Activated CD8-positive, alpha-beta memory T cell treated with anti-CD3 and anti-CD28 coated beads, Interleukin-2, amount 50 U/mL, for 1 hour (primary cell): Measurements from ENCODE around the gene SNX24.

ENCODE experiments used
- DNase-seq: peaks from one replicate; pipeline ENCODE4 v3.0.0-alpha.2; 2020; ENCODE audit errors: extremely low read depth

The SNX24 gene

DNA sequence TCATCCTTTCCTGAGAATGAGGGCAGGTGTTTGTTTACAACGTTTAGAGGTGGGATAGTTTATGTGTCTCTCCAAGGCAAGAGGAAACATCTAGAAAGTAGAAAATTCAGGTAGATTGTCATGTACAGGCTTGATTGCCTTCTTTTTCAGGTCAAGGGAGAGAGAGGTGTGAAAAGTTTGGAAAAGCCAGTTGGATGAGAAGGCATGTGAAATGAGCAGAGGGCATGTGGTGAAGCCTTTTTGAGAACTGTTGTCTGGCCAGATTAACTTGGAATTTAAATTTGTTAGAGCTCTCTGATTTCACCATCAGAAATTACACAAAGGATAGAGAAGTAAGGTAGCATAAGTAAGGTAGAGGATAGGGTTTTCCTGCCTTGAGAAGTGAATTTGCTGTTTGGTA lies 74.6 kb downstream of the SNX24 start:
- DNase-seq: no peak

DNA sequence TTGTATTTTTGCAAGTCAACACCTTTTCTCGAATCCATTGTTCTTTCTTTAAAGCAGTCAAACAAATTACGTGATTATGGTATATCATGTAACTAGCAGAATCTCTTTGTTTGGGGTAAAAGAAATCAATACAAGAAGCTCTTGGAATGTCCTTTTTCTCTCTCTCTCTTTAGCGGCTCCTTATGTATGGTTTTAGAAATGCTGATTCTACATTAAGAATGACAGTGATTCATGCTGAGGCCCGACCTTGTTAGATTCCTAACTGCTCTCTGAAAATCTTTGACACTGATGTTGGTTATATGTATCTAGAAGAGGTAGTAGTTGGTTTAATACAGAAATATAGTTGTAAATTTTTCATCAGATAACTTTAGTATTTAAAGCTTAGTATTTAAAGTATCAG lies 76.4 kb downstream of the SNX24 start:
- DNase-seq: no peak

DNA sequence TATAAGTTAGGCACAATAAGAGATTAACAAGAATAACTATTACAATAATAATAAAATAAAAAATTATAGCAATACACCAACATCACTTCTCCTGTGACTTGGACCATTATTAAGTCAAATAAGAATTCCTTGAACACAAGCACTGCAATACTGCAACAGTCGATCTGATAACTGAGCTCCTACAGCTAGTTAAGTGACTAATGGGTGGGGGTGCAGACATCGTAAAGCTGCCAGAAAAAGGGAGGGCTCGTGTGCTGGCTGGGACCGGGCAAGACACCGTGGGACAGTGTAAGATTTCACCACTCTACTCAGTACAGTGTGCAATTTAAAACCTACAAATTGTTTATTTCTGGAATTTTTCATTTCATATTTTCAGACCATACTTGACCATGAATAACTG lies 78.8 kb downstream of the SNX24 start:
- DNase-seq: no peak

DNA sequence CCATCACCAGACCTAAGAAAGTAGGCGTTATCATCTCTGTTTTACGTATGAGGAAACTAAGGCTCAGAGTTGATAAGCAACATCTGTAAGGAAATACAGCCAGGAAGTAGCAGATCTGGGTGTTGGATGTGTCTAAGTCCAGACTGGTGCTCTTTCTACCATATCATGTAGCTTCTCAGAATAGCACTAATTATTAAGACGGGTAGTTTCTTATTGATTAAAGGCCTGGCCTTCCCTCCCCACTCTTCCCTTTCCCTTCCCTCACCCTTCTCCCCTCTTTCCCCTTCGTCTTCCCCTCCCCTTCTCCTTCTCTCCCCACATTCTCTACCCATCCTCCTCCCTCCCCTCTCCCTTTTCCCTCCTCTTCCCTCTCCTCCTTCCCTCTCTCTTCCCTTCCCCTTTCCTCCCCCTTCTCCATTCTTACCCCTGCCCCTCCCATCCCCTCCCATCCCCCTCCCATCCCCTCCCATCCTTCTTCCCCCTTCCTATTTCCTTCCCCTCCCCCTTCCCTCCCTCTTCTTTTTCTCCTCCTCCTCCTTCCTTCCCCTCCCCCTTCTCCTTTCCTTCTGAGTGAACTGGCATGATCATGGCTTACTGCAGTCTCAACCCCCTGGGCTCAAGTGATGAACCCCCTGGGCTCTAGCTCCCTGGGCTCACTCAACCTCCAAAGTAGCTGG lies 79.4 kb downstream of the SNX24 start:
- no peak for DNase-seq

DNA sequence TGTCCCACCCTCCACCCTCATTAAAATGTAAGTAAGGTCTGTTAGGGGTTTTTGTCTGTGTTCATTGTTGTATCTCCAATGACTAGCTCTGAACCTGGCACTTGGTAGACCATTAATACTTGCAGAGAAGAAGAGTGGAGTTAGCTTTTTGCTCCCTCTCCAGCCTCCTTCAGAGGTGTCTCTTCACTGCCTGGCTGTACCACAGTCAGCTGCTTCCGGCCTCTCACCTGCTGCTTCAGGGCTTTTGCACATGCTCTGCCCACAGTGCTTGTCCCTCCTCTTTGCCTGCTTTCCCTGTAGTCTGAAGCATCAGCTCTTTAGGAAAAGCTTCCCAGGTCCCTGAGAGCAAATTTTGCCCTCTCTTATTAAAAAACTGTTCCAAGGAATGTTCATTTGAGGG lies 83.6 kb downstream of the SNX24 start:
- DNase-seq: no peak

DNA sequence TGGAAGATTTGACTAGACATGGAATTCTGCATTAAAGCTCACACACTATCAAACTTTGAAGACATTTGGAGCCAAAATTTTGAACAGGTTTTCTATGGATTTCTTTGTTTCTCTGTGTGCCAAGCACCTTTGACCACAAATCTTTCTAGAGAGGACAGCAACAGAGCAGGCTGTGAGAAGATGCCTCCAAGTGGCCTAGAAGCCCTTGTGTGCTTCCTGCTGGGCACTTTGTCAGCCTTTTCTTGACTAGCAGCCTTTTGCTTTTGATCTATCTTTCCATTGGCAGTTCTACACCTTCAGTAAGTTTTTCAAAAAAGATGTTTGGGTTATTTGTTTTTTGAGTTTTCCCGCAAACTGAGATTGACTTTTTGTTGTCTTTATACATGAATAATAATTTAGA lies 84.6 kb downstream of the SNX24 start:
- no peak for DNase-seq

DNA sequence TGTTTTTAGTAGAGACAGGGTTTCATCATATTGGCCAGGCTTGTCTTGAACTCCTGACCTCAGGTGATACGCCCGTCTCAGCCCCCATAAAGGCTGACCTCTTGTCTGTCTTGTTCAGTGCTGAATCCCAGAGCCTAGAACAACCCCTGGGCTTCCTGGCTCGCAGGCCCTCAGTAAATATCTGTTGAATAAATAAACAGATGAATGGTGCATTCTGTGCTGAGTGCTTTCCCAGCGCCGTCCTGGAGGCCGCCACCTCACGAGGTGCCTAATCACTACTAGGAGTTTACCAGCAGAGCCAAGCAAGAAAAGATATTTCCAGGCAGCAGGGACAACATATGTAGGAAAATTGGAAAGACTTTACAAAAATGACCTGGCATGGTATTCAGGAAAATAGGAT lies 88.5 kb downstream of the SNX24 start:
- DNase-seq: no peak

DNA sequence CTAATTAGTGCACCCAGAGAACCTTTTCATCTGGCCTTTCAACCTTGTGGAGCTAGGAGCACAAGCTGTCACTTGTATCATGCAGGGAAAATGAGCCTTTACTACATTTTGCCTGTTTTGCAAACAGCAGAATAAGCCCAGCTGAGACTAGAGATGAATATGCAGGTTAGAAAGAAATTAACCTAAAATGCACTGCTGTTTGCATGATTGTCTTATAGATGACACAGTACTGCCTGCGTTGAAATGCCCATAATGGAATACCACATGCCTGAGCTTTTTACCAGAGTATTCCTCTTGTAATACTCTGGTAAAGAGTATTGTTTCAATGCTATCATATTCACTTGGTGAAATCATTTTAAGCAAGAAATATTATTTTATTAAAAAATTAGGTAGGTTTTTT lies 90.7 kb downstream of the SNX24 start:
- no peak for DNase-seq

DNA sequence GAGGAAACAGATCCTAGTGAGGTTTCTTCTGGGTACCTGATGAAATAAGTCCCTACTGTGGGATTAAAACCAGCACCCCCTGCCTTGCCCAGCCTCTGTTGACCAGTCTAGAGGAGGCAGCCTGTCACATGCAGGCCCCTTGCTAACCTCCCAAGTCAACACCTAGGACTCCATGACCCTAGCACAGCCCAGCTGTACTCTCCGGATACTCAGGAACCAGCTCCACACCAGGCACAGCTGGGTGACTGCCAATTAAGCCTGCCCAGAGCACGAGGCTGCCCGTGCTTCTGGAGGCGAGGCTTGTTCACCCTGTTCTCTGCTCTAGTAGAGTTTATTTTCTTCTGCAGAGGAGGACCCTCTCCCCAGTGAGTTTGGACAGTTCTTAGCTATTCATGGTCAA lies 92.5 kb downstream of the SNX24 start:
- no peak for DNase-seq

DNA sequence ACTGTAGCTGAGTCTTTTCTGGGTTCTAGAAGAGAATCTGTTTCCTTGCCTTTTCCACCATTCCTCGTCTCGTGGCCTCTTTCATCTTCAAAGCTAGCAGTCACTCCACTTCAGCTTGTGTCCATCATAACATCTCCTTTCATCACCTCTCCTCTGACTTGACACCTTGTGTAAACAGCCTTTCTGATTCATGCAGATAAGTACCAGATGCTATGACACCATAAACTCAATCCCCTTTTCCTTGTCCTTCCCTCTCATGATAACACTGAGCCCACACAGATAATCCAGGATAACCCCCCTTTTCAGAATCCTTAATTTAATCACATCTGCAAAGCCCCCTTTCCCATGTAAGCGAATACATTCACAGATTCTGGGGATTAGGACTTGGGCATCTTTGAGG lies 95.5 kb downstream of the SNX24 start:
- DNase-seq: no peak

DNA sequence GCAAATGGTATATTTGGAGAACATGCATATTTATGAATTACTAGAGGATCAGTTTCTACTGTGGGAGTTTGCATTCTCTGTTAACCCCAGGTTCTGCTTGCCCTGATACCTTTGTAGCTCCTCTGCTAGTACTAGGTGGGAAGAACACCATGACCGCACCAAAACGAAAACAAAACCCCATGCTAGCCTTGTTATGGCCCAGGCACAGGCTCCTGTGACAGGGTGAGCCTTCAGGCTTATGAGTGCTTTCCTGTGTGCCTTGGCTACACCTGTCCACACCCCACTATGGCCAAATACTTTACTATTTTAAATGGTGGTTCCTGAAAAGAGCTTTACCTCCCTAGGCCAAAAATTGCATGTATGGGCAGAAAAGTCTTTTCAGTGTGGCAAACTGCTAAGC lies 96.3 kb downstream of the SNX24 start:
- DNase-seq: no peak

DNA sequence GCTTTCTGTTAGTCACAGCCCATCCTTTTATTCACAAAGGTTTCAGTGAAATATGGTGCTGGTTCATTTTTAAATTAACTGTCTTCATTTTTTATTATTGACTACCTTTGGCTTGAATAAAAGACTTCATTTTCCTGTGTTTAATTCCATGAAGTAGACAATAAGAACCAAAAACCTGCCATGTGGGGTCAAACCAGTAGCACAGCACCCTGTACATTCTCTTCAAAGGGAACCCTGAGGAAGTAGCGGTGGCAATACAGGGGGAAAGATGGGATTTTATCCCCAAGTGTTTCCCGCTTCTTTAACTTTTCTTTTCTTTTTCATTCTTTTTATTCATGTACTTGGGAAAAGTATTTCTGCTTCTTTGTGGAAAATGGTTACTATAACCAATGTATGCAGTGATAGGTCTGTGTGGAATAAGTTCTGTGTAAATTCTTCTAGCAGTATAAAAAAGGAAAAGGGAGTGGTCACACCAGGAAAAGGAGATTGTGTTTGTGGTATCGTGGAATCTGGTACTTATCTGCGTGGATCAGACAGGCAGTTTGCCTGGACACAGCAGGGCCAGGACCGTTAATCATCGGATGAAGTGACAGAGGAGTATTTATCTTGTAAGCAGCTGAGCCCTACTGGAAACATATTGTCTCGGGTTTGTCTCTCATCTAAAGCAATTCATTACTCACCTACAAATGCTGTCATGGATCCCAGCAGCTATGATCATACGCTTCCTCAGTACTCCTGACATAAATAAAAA lies 96.9 kb downstream of the SNX24 start:
- DNase-seq: no peak

DNA sequence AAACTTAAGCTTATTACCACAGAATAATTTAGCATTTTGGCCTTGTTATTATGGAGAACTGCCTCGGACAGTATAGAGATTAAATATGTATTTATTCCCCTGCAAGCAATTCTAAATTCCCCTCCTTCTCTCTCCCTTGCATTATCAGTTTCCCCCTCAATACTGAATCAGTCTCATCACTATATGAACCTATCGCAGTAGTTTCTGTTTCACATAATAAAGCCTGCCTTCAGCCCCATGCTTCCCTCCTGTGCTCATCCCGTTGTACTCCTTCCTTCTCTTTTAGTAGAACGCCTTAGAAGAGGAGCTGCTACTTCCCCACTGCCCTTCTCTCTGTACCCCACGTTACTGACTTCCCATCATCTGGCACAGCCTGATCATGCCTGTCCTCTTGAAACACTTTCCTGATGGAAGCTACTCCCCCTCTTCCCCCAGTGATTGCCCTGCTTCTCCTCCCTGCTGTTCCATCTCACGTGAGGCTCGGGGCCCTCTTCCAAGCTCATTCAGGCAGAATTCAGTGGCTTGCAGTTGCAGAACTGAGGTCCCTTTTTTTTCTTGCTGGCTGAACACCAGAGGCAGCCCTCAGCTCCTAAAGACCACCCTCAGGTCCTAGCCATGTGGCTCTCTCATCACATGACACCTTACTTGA lies 97.8 kb downstream of the SNX24 start:
- no peak for DNase-seq

DNA sequence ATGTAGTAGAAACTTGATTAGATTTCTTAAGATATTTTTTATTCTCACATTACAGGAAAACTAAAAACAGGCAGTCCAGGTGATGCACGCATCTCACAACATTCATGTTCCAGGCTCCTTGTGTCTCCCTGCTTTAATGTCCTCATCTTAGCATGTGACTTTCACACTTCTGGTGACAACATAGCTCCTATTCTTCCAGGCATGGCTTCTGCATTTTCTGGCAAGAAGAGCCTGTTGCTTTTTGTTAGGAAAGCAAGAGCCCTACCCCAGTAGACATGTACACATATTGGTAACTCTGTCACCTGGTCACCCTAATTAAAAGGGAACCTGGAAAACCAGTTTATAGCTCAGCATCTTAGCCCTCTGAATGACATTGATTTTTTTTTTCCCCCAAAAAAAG lies 98.6 kb downstream of the SNX24 start:
- no peak for DNase-seq

DNA sequence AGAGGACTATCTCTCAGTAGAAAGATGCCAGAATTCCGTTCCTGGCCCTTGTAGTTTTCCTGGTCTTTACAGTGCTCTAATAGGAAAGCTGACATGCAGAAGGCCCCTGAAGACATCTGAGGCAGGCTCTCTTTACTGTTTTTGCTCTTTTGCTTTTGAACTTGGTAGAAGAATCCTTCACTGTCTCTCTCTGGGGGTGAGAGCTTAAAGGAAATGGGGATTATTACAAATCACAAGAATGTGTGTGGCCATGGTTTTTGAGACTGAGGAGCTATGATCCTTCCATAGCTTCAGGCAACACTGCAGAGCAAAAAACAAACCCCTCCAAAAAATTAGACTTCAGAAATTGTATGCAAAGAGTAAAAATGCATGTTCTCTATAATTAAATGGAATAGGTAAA lies 102.0 kb downstream of the SNX24 start:
- no peak for DNase-seq

DNA sequence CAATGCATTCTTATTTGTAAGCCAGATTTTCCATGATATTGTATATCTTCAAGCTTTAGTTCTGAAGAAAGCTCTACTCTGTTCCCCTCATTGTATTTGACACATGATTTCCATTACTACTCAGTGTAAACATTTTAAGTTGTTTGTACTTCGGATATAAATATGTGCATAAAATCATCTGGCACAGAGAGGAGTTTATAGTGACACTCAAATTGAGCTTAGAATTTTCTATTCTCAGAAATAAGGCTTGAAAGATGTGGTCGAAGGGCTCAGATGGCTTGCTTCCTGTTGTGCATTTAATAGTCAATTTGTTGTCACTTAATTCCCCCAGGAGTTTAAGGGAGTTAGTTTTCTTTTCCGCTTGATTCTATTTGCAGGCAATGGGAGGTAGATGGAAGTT lies 102.4 kb downstream of the SNX24 start:
- DNase-seq: no peak

DNA sequence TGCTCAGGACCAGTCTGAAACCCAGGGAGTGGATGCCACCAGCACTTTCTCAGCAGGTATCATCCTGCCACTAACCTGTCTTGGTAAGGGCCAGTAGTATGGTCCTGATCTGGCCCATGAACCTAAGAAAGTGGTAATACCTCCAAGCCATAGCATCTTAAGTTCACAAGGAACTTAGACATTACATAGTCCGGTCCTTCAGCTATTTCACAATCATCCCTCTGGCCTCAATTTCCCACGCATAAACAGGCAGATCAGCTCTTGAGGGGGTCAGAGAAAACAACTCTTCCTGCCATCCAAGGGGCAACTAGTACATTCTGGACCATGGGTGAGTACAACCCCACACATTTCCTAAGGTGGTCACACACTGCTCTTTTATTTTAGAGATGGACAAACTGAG lies 102.9 kb downstream of the SNX24 start:
- DNase-seq: no peak

DNA sequence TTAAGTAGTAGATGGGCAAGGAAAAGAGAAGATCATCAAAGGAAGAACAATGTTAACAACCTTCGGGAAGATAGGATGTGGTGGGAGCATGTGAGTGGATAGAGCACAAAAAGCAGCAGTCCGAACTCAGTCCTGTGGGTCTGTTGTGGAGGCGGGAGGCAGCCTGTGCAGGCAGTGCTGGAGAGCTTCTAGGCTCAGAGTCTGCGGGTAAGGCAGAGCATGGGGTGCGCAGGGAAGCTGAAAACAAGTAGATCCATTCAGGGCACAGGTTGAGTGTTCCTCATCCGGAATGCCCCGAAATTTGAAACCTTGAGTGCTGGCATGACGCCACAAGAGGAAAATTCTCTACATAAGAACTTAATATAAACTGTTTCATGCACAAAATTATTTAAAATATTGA lies 106.2 kb downstream of the SNX24 start:
- no peak for DNase-seq

DNA sequence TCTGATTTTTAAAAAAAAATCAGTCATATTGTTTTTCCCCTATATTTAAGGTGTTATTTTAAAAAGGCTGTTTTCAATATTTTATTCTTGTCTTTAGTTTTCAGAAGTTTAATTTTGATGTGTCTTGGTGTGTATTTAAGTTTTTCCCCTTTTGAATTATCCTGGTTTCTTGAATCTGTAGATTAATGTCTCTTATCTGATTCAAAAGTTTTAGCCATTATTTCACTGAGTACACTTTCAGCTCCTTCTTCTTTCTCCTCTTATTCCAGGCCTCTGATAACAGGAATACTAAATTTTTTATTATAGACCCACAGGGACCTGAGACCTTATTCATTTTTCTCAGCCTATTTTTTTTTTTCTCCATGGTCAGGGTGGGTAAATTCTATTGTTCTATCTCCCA lies 109.3 kb downstream of the SNX24 start:
- no peak for DNase-seq

DNA sequence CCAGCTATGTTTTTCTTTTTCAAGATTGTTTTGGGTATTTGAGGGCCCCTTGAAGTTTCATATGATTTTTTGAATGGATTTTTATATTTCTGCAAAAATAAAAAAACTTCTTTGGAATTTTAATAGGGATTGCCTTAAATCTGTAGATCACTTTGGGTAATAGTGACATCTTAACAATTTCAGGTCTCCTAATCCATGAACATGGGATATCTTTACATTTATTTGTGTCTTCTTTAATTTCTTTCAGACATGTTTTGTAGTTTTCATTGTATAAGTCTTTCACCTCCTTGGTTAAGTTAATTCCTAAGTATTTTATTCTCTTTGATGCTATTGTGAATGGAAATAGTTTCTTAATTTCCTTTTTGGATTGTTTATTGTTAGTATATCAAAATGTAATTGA lies 112.0 kb downstream of the SNX24 start:
- no peak for DNase-seq

DNA sequence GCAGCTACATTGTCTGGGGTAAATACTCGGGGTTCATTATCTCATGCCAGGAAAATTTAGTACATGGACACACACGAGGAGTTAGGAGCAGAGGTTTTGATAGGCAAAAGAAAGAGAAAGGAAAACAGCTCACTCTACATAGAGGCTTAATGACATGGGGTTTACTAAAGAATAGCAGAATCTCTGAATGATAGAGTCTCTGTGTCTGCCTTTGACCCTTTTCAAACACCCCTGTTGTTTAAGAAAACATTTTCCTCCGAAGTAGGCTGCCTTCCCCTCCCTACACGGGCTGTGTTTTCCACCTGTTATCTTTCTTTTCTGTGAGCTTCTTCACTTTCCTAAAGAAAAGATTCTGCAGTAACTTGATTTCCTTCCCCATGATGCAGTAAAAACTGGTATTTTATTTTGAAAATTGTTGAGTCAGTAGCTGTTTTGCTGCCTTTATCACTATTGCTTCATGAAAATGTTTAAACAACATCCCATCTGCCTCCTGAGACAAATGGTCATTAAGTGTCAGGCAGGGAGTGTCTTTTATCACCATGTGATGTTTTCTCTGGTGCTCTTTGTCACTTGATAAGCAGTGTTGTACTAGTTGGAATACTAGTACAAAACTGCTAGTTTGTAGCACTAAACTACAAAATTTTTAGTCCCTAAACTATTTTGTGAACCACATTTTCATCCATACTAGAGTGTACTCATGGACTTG lies 114.5 kb downstream of the SNX24 start:
- no peak for DNase-seq

DNA sequence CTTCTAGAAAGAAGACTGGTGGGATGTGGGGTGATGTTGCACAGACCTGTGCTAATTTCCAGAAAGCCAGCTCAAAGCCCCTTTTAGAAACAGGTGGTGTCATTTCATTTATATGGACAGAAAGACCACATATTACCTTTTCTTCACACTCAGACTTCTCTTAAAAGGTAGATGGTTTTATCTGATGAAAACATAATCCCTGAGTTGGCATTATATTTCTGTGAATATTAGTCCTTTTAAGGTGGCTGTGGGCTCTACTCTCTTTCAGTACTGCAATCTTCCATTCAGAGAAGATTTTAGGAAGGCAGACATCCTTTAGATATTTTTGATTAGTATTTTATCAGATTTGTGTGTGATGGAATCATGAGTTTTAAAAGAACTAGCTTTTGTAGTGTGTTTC lies 117.9 kb downstream of the SNX24 start:
- DNase-seq: no peak

DNA sequence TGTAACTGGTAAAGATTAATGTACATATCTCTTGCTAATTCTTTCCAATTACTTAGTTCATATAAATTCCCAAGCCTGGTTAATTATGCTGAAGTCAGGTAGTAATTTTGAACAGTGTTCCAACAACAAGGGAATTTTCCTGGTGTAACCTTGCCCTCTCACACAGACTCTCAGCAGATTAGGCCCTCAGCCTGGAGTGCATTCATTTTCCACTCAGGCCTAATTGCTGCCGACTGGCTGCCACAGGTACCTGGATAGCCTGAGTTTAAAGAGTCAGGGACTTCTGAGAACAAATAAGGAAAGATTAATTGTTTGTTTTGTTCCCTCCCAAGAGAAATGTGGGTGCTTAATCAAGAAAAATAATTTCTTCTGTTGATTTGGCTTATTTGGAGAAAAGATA lies 119.7 kb downstream of the SNX24 start:
- no peak for DNase-seq
